SJCRH30 (cell line): Measurements from ENCODE around the gene CAMK2N2. TPM values are rescaled to one million over a fixed set of nuclear protein-coding genes. Genes with fewer than 3 reads are reported as not detected.

ENCODE experiments used
- DNase-seq, 2 experiments: peaks; one replicate each; pipeline ENCODE4 v3.0.0-alpha.2; 2015 to 2020
- H3K27ac ChIP-seq: fragments of 250-450 bp; sonication (Bioruptor Pico); 2 replicates; pipeline ENCODE4 v1.5.1; 2020; ENCODE audit warnings: mild to moderate bottlenecking, moderate library complexity
- H3K27me3 ChIP-seq: fragments of 250-450 bp; sonication (Bioruptor Pico); 2 replicates; pipeline ENCODE4 v1.5.1; 2020; ENCODE audit warnings: mild to moderate bottlenecking, moderate library complexity
- H3K36me3 ChIP-seq: fragments of 250-450 bp; sonication (Bioruptor Pico); 2 replicates; pipeline ENCODE4 v1.5.1; 2020; ENCODE audit warnings: mild to moderate bottlenecking, moderate library complexity
- H3K4me1 ChIP-seq: fragments of 250-450 bp; sonication (Bioruptor Pico); 2 replicates; pipeline ENCODE4 v1.5.1; 2020; ENCODE audit warnings: mild to moderate bottlenecking, moderate library complexity
- H3K4me3 ChIP-seq: fragments of 250-450 bp; sonication (Bioruptor Pico); 2 replicates; pipeline ENCODE4 v1.5.1; 2020; ENCODE audit warnings: mild to moderate bottlenecking, moderate library complexity
- H3K9me3 ChIP-seq: fragments of 250-450 bp; sonication (Bioruptor Pico); replicated peaks from 2 replicates; pipeline ENCODE4 v1.5.1; 2020; ENCODE audit warnings: mild to moderate bottlenecking, moderate library complexity
- total RNA-seq: library from RNA; depleted of rRNA; stranded (reverse); fragments of >200 nt; shearing (Covaris generic); gene quantifications from 2 replicates; pipeline ENCODE4 v1.2.3, GENCODE V29; 2014

CAMK2N2 gene
- total RNA-seq, 1 experiment from 2014 or later = 6.0 TPM

DNA sequence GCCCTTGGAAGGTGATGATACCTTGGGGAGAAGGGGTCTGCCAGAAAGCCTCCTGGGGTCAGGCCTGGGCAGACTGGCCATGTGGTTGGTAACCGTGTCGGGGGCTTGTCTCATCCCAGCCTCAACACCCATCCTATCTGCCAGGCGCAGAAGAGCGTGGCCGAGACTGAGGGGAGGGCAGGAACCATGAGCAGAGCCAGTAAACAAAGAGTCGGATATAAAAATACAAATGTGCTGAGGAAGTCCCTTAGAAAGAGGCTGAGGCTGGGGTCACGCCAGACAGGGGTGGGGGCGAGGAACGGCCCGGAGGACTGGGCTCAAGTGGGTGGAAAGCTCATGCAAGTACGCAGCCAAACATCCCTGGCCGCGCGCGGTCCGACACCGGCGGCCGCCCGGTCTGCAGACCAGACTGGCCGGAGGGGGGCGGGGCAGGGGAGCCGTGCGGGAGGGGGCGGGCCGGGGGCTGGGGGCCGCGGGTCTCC, 1.9 kb downstream of the CAMK2N2 start:
- no peaks in the 10 kb centered on the region for H3K27me3 ChIP-seq

DNA sequence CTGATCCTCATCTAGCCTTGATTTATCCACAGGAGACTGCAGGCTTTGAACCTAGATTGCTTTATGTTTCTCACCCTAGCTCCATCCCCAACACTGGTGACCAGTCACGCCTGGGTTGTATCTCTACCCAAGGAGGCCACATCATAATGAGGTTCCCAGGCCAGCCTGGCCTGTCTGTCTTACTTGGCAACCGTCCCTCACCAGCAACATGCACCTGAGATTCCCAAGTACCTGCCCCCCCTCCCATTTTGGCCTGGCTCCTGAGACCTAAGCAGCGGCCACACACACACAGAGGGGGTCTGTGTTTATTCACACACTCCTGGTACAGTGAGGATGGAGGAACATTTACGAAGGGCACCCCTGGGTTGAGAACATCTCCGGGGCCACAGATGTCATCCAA, 2.4 kb downstream of the CAMK2N2 start:
- Histone ChIP-seq H3K27ac (no peak overlapping the region), H3K4me1 (peaks cover 3% of the 10 kb centered on the region; the same call in 1 of the 2 replicates), H3K36me3 (no peaks in the 10 kb centered on the region), H3K27me3 (no peaks in the 10 kb centered on the region), H3K9me3 (no peaks in the 10 kb centered on the region), H3K4me3 (no peak overlapping the region)
- DNase-seq = no peak

More for the DNA sequence above, 1.9 kb downstream of the CAMK2N2 start:
- no peak overlapping the region for H3K4me3 ChIP-seq
- H3K36me3 ChIP-seq = no peaks in the 10 kb centered on the region
- H3K9me3 ChIP-seq = no peaks in the 10 kb centered on the region
- DNase-seq = no peak
- H3K4me1 ChIP-seq = peaks cover 3% of the 10 kb centered on the region; the same call in 1 of the 2 replicates
- H3K27ac ChIP-seq = no peak overlapping the region

DNA sequence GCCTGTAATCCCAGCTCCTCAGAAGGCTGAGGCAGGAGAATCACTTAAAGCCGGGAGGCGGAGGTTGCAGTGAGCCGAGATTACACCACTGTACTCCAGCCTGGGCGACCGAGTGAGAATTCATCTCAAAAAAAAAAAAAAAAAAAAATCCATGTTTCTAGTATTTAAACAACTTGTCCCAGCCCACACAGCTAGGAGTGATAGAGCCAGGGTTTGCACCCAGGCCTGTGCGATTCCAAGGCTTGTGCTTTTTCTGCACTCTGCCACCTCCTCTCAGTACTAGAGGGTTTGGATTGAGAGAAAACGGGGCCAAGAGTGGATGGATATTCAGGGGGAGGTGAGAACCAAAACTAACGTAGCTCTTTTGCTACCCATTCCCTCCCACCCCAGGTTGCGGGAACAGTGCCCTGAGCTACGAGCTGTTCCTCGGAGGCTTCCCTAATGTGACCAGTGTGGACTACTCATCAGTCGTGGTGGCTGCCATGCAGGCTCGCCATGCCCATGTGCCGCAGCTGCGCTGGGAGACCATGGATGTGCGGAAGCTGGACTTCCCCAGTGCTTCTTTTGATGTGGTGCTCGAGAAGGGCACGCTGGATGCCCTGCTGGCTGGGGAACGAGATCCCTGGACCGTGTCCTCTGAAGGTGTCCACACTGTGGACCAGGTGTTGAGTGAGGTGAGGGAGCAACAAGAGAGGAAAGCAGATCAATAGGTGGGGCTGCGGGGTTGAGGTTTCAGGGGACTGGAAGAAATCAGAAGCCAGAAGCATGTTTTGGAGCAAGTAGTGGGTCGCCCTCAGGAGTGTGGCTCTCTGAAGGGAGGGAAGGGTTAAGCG, 4.1 kb downstream of the CAMK2N2 start:
- no peak overlapping the region for H3K4me3 ChIP-seq
- H3K27ac ChIP-seq = no peak overlapping the region
- H3K27me3 ChIP-seq = no peaks in the 10 kb centered on the region
- no peaks in the 10 kb centered on the region for H3K9me3 ChIP-seq
- no peaks in the 10 kb centered on the region; the same call in 1 of the 2 replicates for H3K4me1 ChIP-seq
- DNase-seq = no peak
- no peaks in the 10 kb centered on the region for H3K36me3 ChIP-seq

DNA sequence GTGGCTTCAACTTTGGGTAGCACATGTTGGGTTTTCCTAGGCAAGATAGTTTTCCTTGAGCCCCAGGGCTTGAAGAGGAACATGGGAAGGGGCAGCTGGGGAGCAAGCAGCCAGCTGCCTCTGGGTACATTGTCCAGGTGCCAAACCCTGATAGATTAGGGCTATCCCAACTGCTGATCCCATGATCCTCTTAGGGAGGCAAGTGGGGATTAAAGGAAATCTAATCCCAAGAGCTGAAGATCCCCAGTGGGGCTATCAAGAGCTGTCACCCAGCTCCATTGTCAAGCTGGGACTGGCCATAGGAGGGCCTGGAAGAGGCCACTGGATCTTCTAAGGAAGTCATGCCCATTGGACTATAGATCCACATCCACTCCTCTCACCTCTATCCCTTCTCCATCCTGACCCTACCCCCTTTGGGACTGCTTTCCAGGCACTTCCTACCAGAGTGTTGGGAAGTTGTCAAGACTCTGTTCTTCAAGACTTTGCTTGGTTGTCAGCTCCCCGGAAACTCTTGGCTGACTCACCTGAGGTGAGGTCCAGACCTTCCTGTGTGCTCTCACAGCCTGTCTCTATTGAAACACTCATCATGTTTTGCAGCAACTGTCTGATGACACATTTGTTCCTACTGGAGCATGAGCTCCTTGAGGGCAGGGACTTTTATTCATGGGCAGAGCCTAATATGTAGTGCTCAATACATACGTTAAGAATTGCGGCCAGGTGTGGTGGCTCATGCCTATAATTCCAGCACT, 5.9 kb downstream of the CAMK2N2 start:
- DNase-seq = no peak
- H3K4me1 ChIP-seq = no peaks in the 10 kb centered on the region; the same call in 1 of the 2 replicates
- no peaks in the 10 kb centered on the region for H3K36me3 ChIP-seq
- no peak overlapping the region for H3K27ac ChIP-seq
- no peaks in the 10 kb centered on the region for H3K27me3 ChIP-seq
- no peak overlapping the region for H3K4me3 ChIP-seq
- H3K9me3 ChIP-seq = no peaks in the 10 kb centered on the region

DNA sequence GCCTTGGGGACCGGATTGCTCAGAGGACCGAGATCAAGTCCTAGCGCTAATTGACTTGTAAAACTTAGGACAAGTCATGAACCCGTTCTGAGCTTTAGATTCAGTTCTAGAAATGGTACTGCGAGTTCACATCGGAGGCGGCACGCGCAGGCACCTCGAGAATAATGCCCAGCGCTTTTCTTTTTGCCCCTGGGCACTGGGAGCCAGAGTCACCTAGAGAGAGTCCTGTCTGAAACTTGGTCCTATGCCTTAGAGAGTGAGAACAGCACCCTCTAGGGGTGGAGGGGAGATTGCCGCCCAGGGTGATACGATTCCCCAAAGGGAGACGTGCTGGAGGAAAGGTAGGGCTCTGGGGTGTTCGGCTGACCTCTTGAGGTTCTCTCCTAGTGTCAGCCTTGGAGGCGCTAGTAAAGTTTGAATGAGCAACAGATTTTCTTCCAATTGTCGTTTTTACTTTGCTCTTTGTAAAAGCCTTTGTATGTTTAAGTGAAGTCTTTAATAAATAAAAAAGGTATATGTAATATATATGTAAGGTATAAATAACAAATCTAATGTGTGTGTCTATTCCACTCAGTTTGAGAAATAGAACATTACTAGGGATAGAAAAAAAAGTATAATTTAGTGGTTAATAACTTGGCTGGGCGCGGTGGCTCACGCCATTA, 11.1 kb downstream of the CAMK2N2 start:
- H3K4me3 ChIP-seq = peak overlapping the region; percentile 88
- no peaks in the 10 kb centered on the region for H3K27me3 ChIP-seq
- peak; percentile 86 to 96 for DNase-seq
- H3K27ac ChIP-seq = no peak overlapping the region; the same call in 1 of the 2 replicates
- H3K4me1 ChIP-seq = no peaks in the 10 kb centered on the region
- no peaks in the 10 kb centered on the region for H3K36me3 ChIP-seq
- H3K9me3 ChIP-seq = no peaks in the 10 kb centered on the region

DNA sequence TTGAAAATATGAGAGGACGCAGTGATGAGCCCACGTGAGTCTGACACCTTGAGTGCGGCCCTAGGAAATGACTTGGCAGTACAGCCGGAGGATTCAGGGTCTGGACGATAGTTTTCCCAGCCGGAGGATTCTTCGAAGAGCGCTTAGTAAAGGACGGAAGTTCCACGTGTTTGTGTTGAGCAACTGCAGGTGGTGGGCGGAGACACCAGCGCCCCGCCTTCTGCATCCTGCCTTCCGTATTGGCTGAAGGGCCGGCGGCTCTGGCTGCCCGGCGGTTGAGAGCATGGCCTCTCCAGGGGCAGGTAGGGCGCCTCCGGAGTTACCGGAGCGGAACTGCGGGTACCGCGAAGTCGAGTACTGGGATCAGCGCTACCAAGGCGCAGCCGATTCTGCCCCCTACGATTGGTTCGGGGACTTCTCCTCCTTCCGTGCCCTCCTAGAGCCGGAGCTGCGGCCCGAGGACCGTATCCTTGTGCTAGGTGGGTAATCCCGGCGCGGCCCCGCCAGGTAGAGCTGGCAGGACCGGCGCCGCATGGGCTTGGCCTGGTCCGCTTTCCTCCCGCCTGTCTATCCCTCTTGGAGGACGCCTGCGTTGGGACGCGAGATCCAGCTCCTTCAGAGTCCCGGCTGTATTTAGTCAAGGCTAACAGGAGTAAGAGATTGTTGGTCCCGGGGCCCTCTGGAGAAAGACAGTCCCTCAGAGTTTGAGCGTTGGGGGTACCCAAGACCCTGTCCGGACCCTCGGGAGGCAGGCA, 11.8 kb downstream of the CAMK2N2 start, which contains the start of gene EEF1AKMT4:
EEF1AKMT4 (plus strand) TSS at position 261 of the 755 bp plus-strand sequence; CDS start at position 284, 23 bp downstream.
- peak within 1 kb of the TSS; percentile 88 for H3K4me3 ChIP-seq
- DNase-seq = peak; percentile 96 to 97

DNA sequence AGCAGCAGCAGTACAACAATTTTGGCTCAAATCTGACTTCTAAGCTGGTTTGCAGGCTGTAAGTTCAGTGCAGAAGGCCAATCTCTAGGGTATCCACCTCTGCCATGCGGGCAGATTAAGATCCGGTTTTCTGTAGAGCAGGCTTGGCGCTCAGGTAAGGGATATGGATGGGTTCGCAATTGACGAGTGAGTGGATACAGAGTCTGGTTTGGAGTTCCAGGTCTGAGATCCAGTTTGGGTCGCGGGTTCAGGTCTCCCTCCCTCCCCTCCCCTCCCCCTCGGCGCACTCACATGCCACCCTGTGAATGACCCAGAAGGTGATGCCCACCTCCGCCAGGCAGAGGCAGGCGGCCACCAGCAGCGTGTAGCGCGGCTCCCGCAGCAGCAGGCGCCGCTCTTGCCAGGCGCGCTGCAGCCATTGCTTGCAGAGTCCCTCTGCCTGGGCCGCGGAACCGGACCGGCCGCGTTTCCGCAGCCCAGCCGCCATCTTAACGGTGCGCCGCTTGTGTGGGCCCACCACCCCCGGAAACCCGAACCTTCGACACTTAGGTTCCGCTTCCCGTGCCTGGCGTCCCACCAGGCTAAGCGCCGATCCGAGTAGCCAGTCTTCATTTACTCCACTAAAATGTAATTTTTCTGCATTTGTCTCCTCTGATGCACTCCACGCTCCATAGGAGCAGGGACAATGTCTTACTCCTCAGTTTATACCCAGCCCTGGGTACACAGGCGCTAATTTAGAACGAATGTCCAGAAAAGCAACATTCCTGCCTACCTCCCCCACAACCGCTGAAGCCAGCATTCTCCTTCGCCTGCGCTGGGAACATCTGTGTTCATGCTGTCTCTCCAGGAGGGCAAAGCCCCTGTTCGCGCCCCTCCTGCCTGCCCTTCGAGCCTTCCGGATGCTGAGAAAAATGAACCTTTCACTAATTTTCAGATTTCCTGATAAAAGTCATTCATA, 12.6 kb downstream of the CAMK2N2 start, which contains the start of gene ALG3:
ALG3 (minus strand) TSS at position 509 of the 958 bp plus-strand sequence; CDS start at position 487, 22 bp downstream.
- Histone ChIP-seq H3K9me3 (no peaks in the 10 kb centered on the region), H3K4me3 (peak within 1 kb of the TSS; percentile 88), H3K27me3 (no peaks in the 10 kb centered on the region), H3K27ac (peak within 1 kb of the TSS; percentile 73), H3K4me1 (no peaks in the 10 kb centered on the region), H3K36me3 (no peaks in the 10 kb centered on the region; the same call in 1 of the 2 replicates)
- DNase-seq = peak; percentile 79 to 86

More for the DNA sequence above, 11.8 kb downstream of the CAMK2N2 start, which contains the start of gene EEF1AKMT4:
- Histone ChIP-seq H3K4me1 (no peaks in the 10 kb centered on the region), H3K9me3 (no peaks in the 10 kb centered on the region), H3K27ac (peak within 1 kb of the TSS; percentile 73), H3K36me3 (no peaks in the 10 kb centered on the region; the same call in 1 of the 2 replicates), H3K27me3 (no peaks in the 10 kb centered on the region)

DNA sequence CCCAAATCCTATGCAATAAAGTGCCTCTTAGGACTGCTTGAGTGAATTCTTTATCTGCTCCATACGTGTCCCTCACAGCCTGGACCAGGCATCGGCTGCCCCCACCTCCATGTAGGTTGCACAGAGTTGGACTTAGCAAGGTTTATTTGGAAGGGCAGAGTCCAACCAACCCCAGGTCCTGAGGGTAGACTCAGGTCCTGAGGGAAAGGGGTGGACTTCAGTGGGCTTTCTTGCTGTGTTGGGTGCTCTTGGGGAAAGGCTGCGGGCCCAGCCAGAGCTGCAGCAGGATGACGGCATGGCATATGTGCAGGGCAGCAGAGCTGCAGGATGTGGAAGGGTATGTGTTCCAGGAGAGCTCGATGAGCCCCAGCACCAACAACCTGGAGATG, 19.1 kb downstream of the CAMK2N2 start:
- H3K4me1 ChIP-seq = no peaks in the 10 kb centered on the region
- H3K27ac ChIP-seq = no peak overlapping the region
- H3K36me3 ChIP-seq = peaks cover 4% of the 10 kb centered on the region; the same call in 1 of the 2 replicates
- H3K27me3 ChIP-seq = no peaks in the 10 kb centered on the region
- DNase-seq = no peak
- no peak overlapping the region for H3K4me3 ChIP-seq
- H3K9me3 ChIP-seq = no peaks in the 10 kb centered on the region

DNA sequence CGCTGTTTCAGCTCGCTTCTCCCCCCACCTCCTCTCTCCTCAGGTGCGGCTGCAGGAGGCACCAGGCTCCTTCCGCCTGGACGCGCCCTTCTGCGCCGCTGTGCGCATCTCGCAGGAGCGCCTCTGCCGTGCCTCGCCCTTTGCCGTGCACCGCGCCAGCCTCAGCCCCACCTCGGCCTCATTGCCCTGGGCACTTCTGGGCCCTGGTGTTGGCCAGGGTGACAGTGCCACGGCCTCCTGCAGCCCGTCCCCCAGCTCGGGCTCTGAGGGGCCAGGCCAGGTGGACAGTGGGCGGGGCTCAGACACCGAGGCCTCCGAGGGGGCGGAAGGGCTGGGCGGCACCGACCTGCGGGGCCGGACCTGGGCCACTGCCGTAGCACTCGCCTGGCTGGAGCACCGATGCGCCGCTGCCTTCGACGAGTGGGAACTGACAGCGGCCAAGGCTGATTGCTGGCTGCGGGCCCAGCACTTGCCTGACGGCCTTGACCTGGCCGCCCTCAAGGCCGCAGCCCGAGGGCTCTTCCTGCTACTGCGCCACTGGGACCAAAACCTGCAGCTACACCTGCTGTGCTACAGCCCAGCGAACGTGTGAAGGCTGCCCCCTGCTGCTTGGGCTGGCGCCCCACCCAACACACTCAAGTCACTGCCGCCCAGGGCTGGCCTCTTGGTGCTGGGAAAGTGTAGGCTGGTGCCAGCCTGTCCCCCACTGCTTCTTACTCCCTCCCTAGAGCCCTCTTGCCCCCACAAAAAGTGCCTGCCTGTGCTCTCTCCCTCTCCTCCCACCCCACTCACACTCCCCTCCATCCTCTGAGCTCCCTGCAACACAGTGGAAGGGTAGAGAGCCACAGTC, 19.7 kb downstream of the CAMK2N2 start:
- H3K36me3 ChIP-seq = peaks cover 4% of the 10 kb centered on the region; the same call in 1 of the 2 replicates
- H3K4me1 ChIP-seq = no peaks in the 10 kb centered on the region; the same call in 1 of the 2 replicates
- no peaks in the 10 kb centered on the region for H3K9me3 ChIP-seq
- peak in 1 of 2 experiments; percentile 23 for DNase-seq
- H3K27ac ChIP-seq = no peak overlapping the region
- no peaks in the 10 kb centered on the region for H3K27me3 ChIP-seq
- no peak overlapping the region for H3K4me3 ChIP-seq

DNA sequence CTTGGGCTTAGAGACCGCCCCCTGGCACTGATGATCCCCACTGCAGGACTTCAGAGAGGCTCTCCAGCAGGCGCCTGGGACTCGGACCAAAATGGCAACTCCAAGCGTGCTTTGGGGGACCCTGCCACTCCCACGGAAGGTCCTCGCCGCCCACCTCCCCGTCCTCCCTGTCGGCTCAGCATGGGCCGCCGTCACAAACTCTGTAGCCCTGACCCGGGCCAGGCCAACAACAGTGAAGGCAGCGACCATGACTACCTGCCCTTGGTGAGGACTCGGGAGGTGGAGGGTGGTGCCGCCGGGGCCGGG, 20.3 kb downstream of the CAMK2N2 start:
- Histone ChIP-seq H3K27me3 (no peaks in the 10 kb centered on the region), H3K27ac (no peak overlapping the region), H3K36me3 (peaks cover 4% of the 10 kb centered on the region; the same call in 1 of the 2 replicates), H3K9me3 (no peaks in the 10 kb centered on the region), H3K4me3 (no peak overlapping the region), H3K4me1 (no peaks in the 10 kb centered on the region; the same call in 1 of the 2 replicates)
- DNase-seq = no peak

DNA sequence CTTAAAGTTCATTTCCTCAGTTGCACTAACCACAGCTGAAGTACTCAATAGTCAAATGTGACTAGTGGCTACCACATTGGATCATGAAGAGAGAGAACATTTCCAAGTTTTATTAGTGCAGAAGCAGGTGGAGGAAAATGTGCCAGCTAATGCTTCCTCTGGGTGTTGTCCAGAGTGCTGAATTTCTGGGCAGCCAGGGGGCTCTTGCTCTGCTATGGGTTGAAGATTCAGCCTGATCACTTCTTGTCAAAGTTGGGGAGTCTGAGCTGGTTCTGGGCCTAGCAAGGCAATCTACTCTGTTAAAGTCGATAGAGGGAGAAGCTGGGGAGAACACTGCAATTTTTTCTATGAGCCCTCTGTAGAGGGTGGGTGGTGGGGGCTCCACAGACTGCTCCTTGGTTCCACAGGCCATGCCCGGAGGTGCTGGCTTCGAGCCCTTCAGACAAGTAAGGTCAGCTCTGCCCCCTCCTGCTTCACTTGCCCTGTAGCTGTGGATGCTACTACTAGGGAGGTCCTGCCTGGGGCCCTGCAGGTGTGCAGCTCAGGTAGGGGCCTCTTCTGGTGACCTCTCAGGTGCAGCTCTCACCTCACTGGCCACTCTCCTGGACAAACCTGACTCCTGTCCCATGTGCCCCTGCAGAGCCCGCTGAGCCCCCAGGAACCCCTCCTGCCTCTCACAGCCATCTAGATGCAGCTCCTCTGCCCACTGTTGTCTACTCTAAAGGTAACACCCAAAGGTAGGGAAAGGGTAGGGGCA, 20.8 kb downstream of the CAMK2N2 start:
- peak; percentile 38 to 50 for DNase-seq
- H3K4me1 ChIP-seq = no peaks in the 10 kb centered on the region; the same call in 1 of the 2 replicates

More for the DNA sequence above, 20.8 kb downstream of the CAMK2N2 start:
- Histone ChIP-seq H3K4me3 (no peak overlapping the region), H3K9me3 (no peaks in the 10 kb centered on the region), H3K27ac (no peak overlapping the region), H3K27me3 (no peaks in the 10 kb centered on the region), H3K36me3 (peaks cover 4% of the 10 kb centered on the region; the same call in 1 of the 2 replicates)
